Measurements from ENCODE around the gene ID2. TPM values are rescaled to one million over a fixed set of nuclear protein-coding genes. Genes with fewer than 3 reads are reported as not detected.

Gene ID2
- polyA plus RNA-seq, 2 of the 4 experiments (the other 2 are of a cell fraction) = 177 to 181 TPM

GRCh38 chr2:8714971-8715370 lies 33.1 kb downstream of the ID2 start (continued):
- TF ChIP-seq NFE2L2 (conservative IDR thresholded peaks at IDR 0.05; ENCODE audit: low read length) (no peak), SREBF2 (IDR thresholded peaks at IDR 0.05) (no peak), ATOH8 (CRISPR knock-in tag; IDR thresholded peaks at IDR 0.05; ENCODE audit: low read depth) (no peak), ZSCAN20 (CRISPR knock-in tag; IDR thresholded peaks at IDR 0.05) (no peak)

GRCh38 chr2:8719528-8719927 lies 37.7 kb downstream of the ID2 start:
- DNase-seq (ENCODE audit: low read depth in 1 of 2, low spot score in 1 of 2) = no peak
- no peak for TF ChIP-seq JUNB (IDR thresholded peaks at IDR 0.05)
- no peak for TF ChIP-seq ESRRA (IDR thresholded peaks at IDR 0.05; ENCODE audit: borderline replicate concordance, low read length)
- TF ChIP-seq NPAS2 (CRISPR knock-in tag; IDR thresholded peaks at IDR 0.05; ENCODE audit: borderline replicate concordance) = no peak
- TF ChIP-seq PHF8 (IDR thresholded peaks at IDR 0.05; ENCODE audit: borderline replicate concordance, low read depth) = no peak
- TF ChIP-seq HMGXB4 (CRISPR knock-in tag; IDR thresholded peaks at IDR 0.05; ENCODE audit: borderline replicate concordance) = no peak
- TF ChIP-seq MYC (IDR thresholded peaks at IDR 0.05; ENCODE audit: borderline replicate concordance, low read length) = no peak
- no peak for TF ChIP-seq KDM1A (IDR thresholded peaks at IDR 0.05; ENCODE audit: low read depth)
- no peak for TF ChIP-seq ELK1 (IDR thresholded peaks at IDR 0.05; ENCODE audit: low read depth, low read length)
- no peak for TF ChIP-seq EHF (CRISPR knock-in tag; IDR thresholded peaks at IDR 0.05)
- ChIA-PET POLR2A (no interaction called here), CTCF (interaction anchor here (0.7 to 2.7 kb wide), 4 partner anchors 12 to 994 kb away, joined by 3 to 8 read pairs (median 5); no protein-coding TSS in a partner anchor)
- Histone ChIP-seq H3K4me3 (no peak overlapping the region), H3K9me3 (0 out of 3 replicates have a peak, but pooled peaks cover 10% of the 10 kb centered on the region), H3K4me1 (no peaks in the 10 kb centered on the region), H3K4me2 (no peak overlapping the region), H3K27ac (no peak overlapping the region)
- 72% methylated on average over 3 of the region's 3 CpGs for WGBS (ENCODE audit: missing lambda C conversion rate)
- no peak for FAIRE-seq
- no peak for ATAC-seq

GRCh38 chr2:8720741-8721140 lies 38.9 kb downstream of the ID2 start:
- Histone ChIP-seq H3K4me1 (no peaks in the 10 kb centered on the region), H3K27ac (no peak overlapping the region), H3K4me2 (no peak overlapping the region), H3K4me3 (no peak overlapping the region), H3K9me3 (0 out of 3 replicates have a peak, but pooled peaks cover 6% of the 10 kb centered on the region)
- 89% methylated on average over 3 of the region's 3 CpGs for WGBS (ENCODE audit: missing lambda C conversion rate)
- TF ChIP-seq CHD2 (IDR thresholded peaks at IDR 0.05; ENCODE audit: low read length, partially characterized antibody) (no peak), SREBF2 (IDR thresholded peaks at IDR 0.05) (no peak), POLR2AphosphoS2 (conservative IDR thresholded peaks at IDR 0.05; ENCODE audit: low read length) (no peak), ZC3H11A (IDR thresholded peaks at IDR 0.05) (no peak), PBX3 (IDR thresholded peaks at IDR 0.05) (no peak), HMGXB4 (CRISPR knock-in tag; IDR thresholded peaks at IDR 0.05; ENCODE audit: borderline replicate concordance) (no peak)
- no peak for FAIRE-seq
- ChIA-PET POLR2A (no interaction called here), CTCF (interaction anchor here (1.1 to 2.7 kb wide), 3 partner anchors 14 to 422 kb away, joined by 5 to 8 read pairs (median 6); no protein-coding TSS in a partner anchor)
- ATAC-seq = no peak
- DNase-seq (ENCODE audit: low read depth in 1 of 2, low spot score in 1 of 2) = no peak

All from A549 (cell line).